Esophagus squamous epithelium (tissue), 4 donors: Measurements from ENCODE around the gene LRRC74B.

Experiments used
- CTCF ChIP-seq, 6 experiments: fragments of 450-650 bp in 4 of 6; fragments of 200-600 bp in 2 of 6; sonication (generic) in 2 of 6; IDR thresholded peaks; one replicate each; pipeline ENCODE4 v1.5.1; 2016 to 2019; ENCODE audit warnings: antibody characterized with exemption in 6 of 6, mild to moderate bottlenecking in 4 of 6, moderate library complexity in 4 of 6
- POLR2A ChIP-seq, 4 donors: fragments of 450-650 bp; IDR thresholded peaks; one replicate each; pipeline ENCODE4 v1.6.1; 2017; ENCODE audit warnings: antibody characterized with exemption in 4 of 4, mild to moderate bottlenecking in 4 of 4, moderate library complexity in 3 of 4

- TF ChIP-seq POLR2A (IDR thresholded peaks at IDR 0.05) (peak in 3 of 4 donors; percentile 44 to 85 (median 84)), CTCF (IDR thresholded peaks at IDR 0.05) (peak in 1 of 6 experiments; percentile 11)
Measured at GRCh38 chr22:21001601-21002325, 44.0 kb upstream of the LRRC74B start, which contains the start of gene THAP7.
